GM12878 (cell line): Measurements from ENCODE around the gene SLC35A2. TPM values are rescaled to one million over a fixed set of nuclear protein-coding genes. Genes with fewer than 3 reads are reported as not detected.

Source experiments
- ATF7 ChIP-seq: fragments of 450-650 bp; IDR thresholded peaks from 2 replicates; pipeline ENCODE4 v1.6.1; 2016; ENCODE audit warnings: low read depth, mild to moderate bottlenecking
- CTCF ChIP-seq, 3 experiments: IDR thresholded peaks in 2 of 3; conservative IDR thresholded peaks in 1 of 3; 2 replicates each; pipeline ENCODE4 v1.5.1; 2011; ENCODE audit warnings: low read depth in 3 of 3, low read length in 3 of 3, mild to moderate bottlenecking in 3 of 3, control low read depth in 2 of 3, moderate library complexity in 2 of 3, inconsistent platforms in 1 of 3, mixed read lengths in 1 of 3; ENCODE audit not compliant: control insufficient read depth in 2 of 3, insufficient read depth in 1 of 3; ENCODE audit errors: extremely low read depth in 1 of 3
- ESRRA ChIP-seq: IDR thresholded peaks from 2 replicates; pipeline ENCODE4 v1.6.1; 2012; ENCODE audit warnings: mild to moderate bottlenecking, low read length, improper control_type of control experiment
- FOXK2 ChIP-seq: fragments of 450-650 bp; IDR thresholded peaks from 2 replicates; pipeline ENCODE4 v1.6.1; 2017; ENCODE audit warnings: mild to moderate bottlenecking, moderate library complexity
- GATAD2B ChIP-seq: fragments of 450-650 bp; conservative IDR thresholded peaks from 2 replicates; pipeline ENCODE4 v1.6.1; 2017; ENCODE audit warnings: low read depth, mild to moderate bottlenecking, moderate library complexity
- IKZF1 ChIP-seq: fragments of 450-650 bp; conservative IDR thresholded peaks from 2 replicates; pipeline ENCODE4 v1.6.1; 2017; ENCODE audit warnings: antibody characterized with exemption, mild to moderate bottlenecking
- IRF4 ChIP-seq: IDR thresholded peaks from 2 replicates; pipeline ENCODE4 v1.6.1; 2011; ENCODE audit warnings: low read depth, low read length
- IRF5 ChIP-seq: fragments of 450-650 bp; IDR thresholded peaks from 2 replicates; pipeline ENCODE4 v1.6.1; 2017; ENCODE audit warnings: borderline replicate concordance
- MEF2B ChIP-seq: fragments of 450-650 bp; IDR thresholded peaks from 2 replicates; pipeline ENCODE4 v1.6.1; 2018; ENCODE audit warnings: mild to moderate bottlenecking, moderate library complexity; ENCODE audit not compliant: partially characterized antibody, poor library complexity, severe bottlenecking
- NRF1 ChIP-seq: conservative IDR thresholded peaks from 2 replicates; pipeline ENCODE4 v1.6.1; 2011; ENCODE audit warnings: mild to moderate bottlenecking, low read depth, low read length, improper control_type of control experiment
- PBX3 ChIP-seq: IDR thresholded peaks from 2 replicates; pipeline ENCODE4 v1.6.1; 2011; ENCODE audit warnings: mild to moderate bottlenecking, low read depth, low read length, moderate library complexity; ENCODE audit not compliant: insufficient replicate concordance
- PRDM15 ChIP-seq: fragments of 450-650 bp; formaldehyde crosslinking; IDR thresholded peaks from 2 replicates; pipeline ENCODE4 v1.4.0; 2020; ENCODE audit warnings: mild to moderate bottlenecking, moderate library complexity
- SKIL ChIP-seq: fragments of 450-650 bp; IDR thresholded peaks from 2 replicates; pipeline ENCODE4 v1.6.1; 2017; ENCODE audit warnings: mild to moderate bottlenecking, low read depth, inconsistent platforms; ENCODE audit not compliant: poor library complexity, severe bottlenecking
- SPI1 ChIP-seq: IDR thresholded peaks from 2 replicates; pipeline ENCODE4 v1.6.1; 2011; ENCODE audit warnings: low read depth, mild to moderate bottlenecking, low read length, moderate library complexity, borderline replicate concordance; ENCODE audit not compliant: insufficient read depth
- SRF ChIP-seq, 2 experiments: IDR thresholded peaks; 2 replicates each; pipeline ENCODE4 v1.6.1; 2011; ENCODE audit warnings: low read depth in 2 of 2, low read length in 2 of 2, mild to moderate bottlenecking in 1 of 2, moderate library complexity in 1 of 2
- polyA plus RNA-seq, 11 experiments: library from polyadenylated mRNA; depleted of rRNA in 4 of 11; unstranded in 6 of 11; stranded (reverse) in 5 of 11; fragments of >200 nt; fragmentation: Nextera tagmentation in 4 of 11; fragmentation: Illumina TruSeq in 1 of 11; extraction: Ambion mirVana in 4 of 11; extraction: Trizol in 1 of 11; gene quantifications; 1 replicate in 1 of 11; 2 replicates in 10 of 11; pipeline versions ENCODE4 v1.2.1 to v1.2.3, GENCODE V29; 2011 to 2016; ENCODE audit warnings: inconsistent platforms in 2 of 11, missing spikeins in 2 of 11, low read depth in 1 of 11
- total RNA-seq, 4 experiments: library from RNA; depleted of rRNA in 3 of 4; stranded (reverse); fragments of >200 nt in 3 of 4; fragmentation: Illumina TruSeq in 1 of 4; extraction: Trizol in 1 of 4; gene quantifications; 2 replicates each; pipeline versions ENCODE4 v1.2.1 to v1.2.3, GENCODE V29; 2013 to 2021

Gene SLC35A2
- total and polyA plus RNA-seq, 10 of the 15 experiments (the other 5 are each of a cell fraction or from before 2014, with no cell fraction given), result 2.1 to 27.4 (median 14.9) TPM

- TF ChIP-seq PRDM15 (CRISPR knock-in tag), result no peak
- TF ChIP-seq MEF2B, result no peak
- peak; percentile 29; the same call in 1 of the 2 replicates for TF ChIP-seq SPI1
- no peak for TF ChIP-seq GATAD2B
- no peak for TF ChIP-seq NRF1
- TF ChIP-seq CTCF (IDR thresholded peaks at IDR 0.05 in 2 of 3, conservative IDR thresholded peaks at IDR 0.05 in 1 of 3; ENCODE audit: control insufficient read depth in 2 of 3, extremely low read depth in 1 of 3, insufficient read depth in 1 of 3, low read depth in 3 of 3, low read length in 3 of 3), result no peak
- TF ChIP-seq SRF (IDR thresholded peaks at IDR 0.05; ENCODE audit: low read depth in 2 of 2, low read length in 2 of 2), result peak in 1 of 2 experiments; percentile 73; a peak in 1 of 4 replicates
- no peak for TF ChIP-seq IRF4
- no peak for TF ChIP-seq ESRRA
- TF ChIP-seq PBX3, result peak; percentile 85
- peak; percentile 61 for TF ChIP-seq SKIL
- TF ChIP-seq IKZF1, result peak; percentile 41; the same call in 1 of the 2 replicates
- TF ChIP-seq FOXK2, result peak; percentile 96
- TF ChIP-seq IRF5, result no peak
- peak; percentile 99 for TF ChIP-seq ATF7
These were observed 13.7 kb downstream of the SLC35A2 start, which contains the start of the genes PQBP1 and TIMM17B (continued) for GRCh38 chrX:48897625-48898306.
